ENCODE results near the gene ADGRV1. TPM values are rescaled to one million over a fixed set of nuclear protein-coding genes. Genes with fewer than 3 reads are reported as not detected.

Gene ADGRV1
- polyA plus RNA-seq, 2 of the 4 experiments (the other 2 are of a cell fraction) = 0.70 to 3.7 TPM

DNA sequence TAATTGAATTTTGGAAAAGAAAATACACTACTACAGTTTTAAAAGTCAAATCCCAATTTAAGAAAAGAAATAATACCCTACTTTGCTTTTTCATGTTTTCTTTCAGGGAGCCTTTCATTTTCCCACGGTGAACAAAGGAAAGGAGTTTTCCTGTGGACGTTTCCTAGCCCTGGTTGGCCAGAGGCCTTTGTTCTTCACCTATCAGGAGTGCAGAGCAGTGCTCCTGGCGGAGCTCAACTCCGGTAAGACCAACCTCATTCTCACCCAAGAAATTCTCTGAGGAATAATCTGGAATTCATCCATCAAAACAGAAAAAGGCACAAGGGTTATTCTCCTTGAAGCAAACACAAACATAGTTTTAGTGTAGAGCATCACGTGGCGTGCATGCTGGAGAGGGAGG is 248.9 kb downstream of the ADGRV1 start:
- ATAC-seq (no peak), DNase-seq (ENCODE audit: low read depth in 1 of 2, low spot score in 1 of 2) (no peak), FAIRE-seq (no peak)
- Histone ChIP-seq H3K27ac (no peak overlapping the region), H3K9me3 (no peaks in the 10 kb centered on the region), H3K4me3 (no peak overlapping the region), H3K4me2 (no peak overlapping the region), H3K4me1 (no peaks in the 10 kb centered on the region)
- WGBS (ENCODE audit: missing lambda C conversion rate) = 65% methylated on average over 6 of the region's 6 CpGs
- TF ChIP-seq RARB (CRISPR knock-in tag; IDR thresholded peaks at IDR 0.05) = no peak
- TF ChIP-seq RNF2 (IDR thresholded peaks at IDR 0.05; ENCODE audit: borderline replicate concordance, low read depth) = no peak
- TF ChIP-seq MAZ (IDR thresholded peaks at IDR 0.05; ENCODE audit: borderline replicate concordance, low read depth, low read length) = no peak
- no peak for TF ChIP-seq NPAS2 (CRISPR knock-in tag; IDR thresholded peaks at IDR 0.05; ENCODE audit: borderline replicate concordance)
- ChIA-PET POLR2A (no interaction called here), CTCF (interaction anchor here (0.7 to 9.2 kb wide), 5 partner anchors 9 to 623 kb away, joined by 3 to 68 read pairs (median 3); no protein-coding TSS in a partner anchor)

DNA sequence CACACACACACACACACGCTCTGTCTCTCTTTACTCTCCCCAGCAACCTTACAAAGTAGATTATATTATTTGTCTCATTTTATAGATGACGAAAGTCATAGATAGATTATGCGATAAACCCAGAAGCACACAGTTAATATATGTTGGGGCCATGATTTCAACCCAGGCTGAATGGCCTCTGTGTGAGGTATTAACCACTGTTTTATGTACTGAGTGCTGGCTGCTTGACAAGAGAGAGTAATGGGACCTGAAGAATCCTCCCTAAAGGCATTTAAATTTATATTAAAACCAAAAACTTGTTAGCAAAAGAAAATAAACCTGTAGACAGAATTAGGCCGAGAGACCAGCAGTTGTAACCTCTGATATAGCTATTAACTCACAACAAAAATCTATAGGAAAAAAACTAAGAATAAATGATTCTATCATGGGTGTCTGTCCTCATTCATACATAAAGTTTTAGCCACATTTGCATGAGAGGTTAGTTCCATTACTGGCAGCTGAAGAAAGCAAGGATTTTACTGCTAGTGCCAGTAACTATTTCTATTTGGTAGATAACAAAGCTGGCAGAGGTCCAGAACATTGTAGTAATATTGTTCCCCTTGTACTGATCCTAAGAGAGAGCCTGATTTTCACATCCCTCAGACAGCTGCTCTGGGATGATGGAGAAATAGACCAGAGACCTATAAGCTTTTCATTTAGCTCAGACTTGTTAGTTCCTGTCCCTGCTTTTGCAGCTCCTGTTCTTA is 250.9 kb downstream of the ADGRV1 start:
- H3K4me2 ChIP-seq = no peak overlapping the region
- WGBS (ENCODE audit: missing lambda C conversion rate) = 76% methylated on average over 4 of the region's 4 CpGs
- ATAC-seq = no peak
- FAIRE-seq = no peak
- no peak for DNase-seq (ENCODE audit: low read depth in 1 of 2, low spot score in 1 of 2)
- no peak overlapping the region for H3K4me3 ChIP-seq
- ChIA-PET POLR2A (no interaction called here), CTCF (interaction anchor here (0.6 to 9.2 kb wide), 4 partner anchors 26 to 610 kb away, joined by 3 to 68 read pairs (median 5); no protein-coding TSS in a partner anchor)
- TF ChIP-seq SMC3 (IDR thresholded peaks at IDR 0.05) = no peak
- no peak for TF ChIP-seq TFCP2L1 (CRISPR knock-in tag; IDR thresholded peaks at IDR 0.05)
- no peak for TF ChIP-seq HOXB5 (CRISPR knock-in tag; IDR thresholded peaks at IDR 0.05)
- TF ChIP-seq CBX2 (IDR thresholded peaks at IDR 0.05; ENCODE audit: borderline replicate concordance, low read depth) = no peak
- no peak for TF ChIP-seq CHD4 (IDR thresholded peaks at IDR 0.05; ENCODE audit: borderline replicate concordance)
- H3K27ac ChIP-seq = no peak overlapping the region
- H3K9me3 ChIP-seq = no peaks in the 10 kb centered on the region
- H3K4me1 ChIP-seq = no peaks in the 10 kb centered on the region

DNA sequence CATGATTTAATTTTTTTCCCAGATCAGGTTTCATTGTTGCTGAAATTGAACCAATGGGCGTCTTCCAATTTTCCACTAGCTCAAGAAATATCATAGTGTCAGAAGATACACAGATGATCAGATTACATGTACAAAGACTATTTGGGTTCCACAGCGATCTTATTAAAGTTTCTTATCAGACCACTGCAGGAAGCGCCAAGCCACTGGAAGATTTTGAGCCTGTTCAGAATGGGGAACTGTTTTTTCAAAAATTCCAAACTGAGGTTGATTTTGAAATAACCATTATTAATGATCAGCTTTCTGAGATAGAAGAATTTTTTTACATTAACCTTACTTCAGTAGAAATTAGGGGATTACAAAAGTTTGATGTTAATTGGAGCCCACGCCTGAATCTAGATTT is 251.6 kb downstream of the ADGRV1 start:
- WGBS (ENCODE audit: missing lambda C conversion rate) = 83% methylated on average over 4 of the region's 4 CpGs
- FAIRE-seq (no peak), ATAC-seq (no peak), DNase-seq (ENCODE audit: low read depth in 1 of 2, low spot score in 1 of 2) (no peak)
- no peak overlapping the region for H3K4me3 ChIP-seq
- POLR2A ChIA-PET = no interaction called here
- H3K4me2 ChIP-seq = no peak overlapping the region
- CTCF ChIA-PET = interaction anchor here (0.8 to 1.1 kb wide), 2 partner anchors 27 to 609 kb away, joined by 3 to 7 read pairs; no protein-coding TSS in a partner anchor
- no peaks in the 10 kb centered on the region for H3K4me1 ChIP-seq
- H3K27ac ChIP-seq = no peak overlapping the region
- H3K9me3 ChIP-seq = no peaks in the 10 kb centered on the region
- TF ChIP-seq ZSCAN20 (CRISPR knock-in tag; IDR thresholded peaks at IDR 0.05) = no peak
- no peak for TF ChIP-seq KDM5A (IDR thresholded peaks at IDR 0.05)
- TF ChIP-seq, protein P1, sequence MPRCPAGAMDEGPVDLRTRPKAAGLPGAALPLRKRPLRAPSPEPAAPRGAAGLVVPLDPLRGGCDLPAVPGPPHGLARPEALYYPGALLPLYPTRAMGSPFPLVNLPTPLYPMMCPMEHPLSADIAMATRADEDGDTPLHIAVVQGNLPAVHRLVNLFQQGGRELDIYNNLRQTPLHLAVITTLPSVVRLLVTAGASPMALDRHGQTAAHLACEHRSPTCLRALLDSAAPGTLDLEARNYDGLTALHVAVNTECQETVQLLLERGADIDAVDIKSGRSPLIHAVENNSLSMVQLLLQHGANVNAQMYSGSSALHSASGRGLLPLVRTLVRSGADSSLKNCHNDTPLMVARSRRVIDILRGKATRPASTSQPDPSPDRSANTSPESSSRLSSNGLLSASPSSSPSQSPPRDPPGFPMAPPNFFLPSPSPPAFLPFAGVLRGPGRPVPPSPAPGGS (IDR thresholded peaks at IDR 0.05) = no peak

DNA sequence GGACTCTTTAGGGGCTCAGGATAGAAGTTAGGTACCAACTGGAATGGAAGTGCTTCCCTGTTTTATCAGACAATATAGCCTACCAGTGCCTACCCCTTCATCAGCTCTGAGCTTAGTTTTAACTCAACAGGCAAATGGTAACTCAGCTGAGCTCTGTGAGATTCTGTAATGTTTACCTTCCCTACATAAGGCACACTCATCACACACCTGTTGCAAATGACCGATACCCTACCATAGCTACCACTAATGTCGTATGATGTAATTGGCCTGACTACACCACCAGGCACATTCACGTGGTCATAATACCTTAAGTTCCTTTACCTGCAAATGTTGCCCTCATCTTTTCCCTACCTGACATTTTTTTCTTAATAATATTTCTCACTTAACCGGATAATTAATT is 254.8 kb downstream of the ADGRV1 start:
- no peak for DNase-seq (ENCODE audit: low read depth in 1 of 2, low spot score in 1 of 2)
- 74% methylated on average over 4 of the region's 4 CpGs for WGBS (ENCODE audit: missing lambda C conversion rate)
- H3K9me3 ChIP-seq = no peaks in the 10 kb centered on the region
- H3K4me3 ChIP-seq = no peak overlapping the region
- H3K27ac ChIP-seq = no peak overlapping the region
- FAIRE-seq = no peak
- H3K4me1 ChIP-seq = no peaks in the 10 kb centered on the region
- H3K4me2 ChIP-seq = no peak overlapping the region
- no peak for ATAC-seq
- POLR2A ChIA-PET = no interaction called here
- CTCF ChIA-PET = interaction anchor here (0.8 kb wide), 1 partner anchor 9 kb away, joined by 8 read pairs; no protein-coding TSS in a partner anchor
- no peak for TF ChIP-seq CHD2 (IDR thresholded peaks at IDR 0.05; ENCODE audit: low read length, partially characterized antibody)
- TF ChIP-seq, protein P2, sequence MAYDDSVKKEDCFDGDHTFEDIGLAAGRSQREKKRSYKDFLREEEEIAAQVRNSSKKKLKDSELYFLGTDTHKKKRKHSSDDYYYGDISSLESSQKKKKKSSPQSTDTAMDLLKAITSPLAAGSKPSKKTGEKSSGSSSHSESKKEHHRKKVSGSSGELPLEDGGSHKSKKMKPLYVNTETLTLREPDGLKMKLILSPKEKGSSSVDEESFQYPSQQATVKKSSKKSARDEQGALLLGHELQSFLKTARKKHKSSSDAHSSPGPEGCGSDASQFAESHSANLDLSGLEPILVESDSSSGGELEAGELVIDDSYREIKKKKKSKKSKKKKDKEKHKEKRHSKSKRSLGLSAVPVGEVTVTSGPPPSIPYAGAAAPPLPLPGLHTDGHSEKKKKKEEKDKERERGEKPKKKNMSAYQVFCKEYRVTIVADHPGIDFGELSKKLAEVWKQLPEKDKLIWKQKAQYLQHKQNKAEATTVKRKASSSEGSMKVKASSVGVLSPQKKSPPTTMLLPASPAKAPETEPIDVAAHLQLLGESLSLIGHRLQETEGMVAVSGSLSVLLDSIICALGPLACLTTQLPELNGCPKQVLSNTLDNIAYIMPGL (CRISPR knock-in tag; IDR thresholded peaks at IDR 0.05; ENCODE audit: borderline replicate concordance) = no peak
- no peak for TF ChIP-seq EP300 (IDR thresholded peaks at IDR 0.05)
- TF ChIP-seq NFE2L2 (conservative IDR thresholded peaks at IDR 0.05; ENCODE audit: low read length) = no peak
- TF ChIP-seq CEBPB (IDR thresholded peaks at IDR 0.05) = no peak
- TF ChIP-seq FOXS1 (CRISPR knock-in tag; IDR thresholded peaks at IDR 0.05) = no peak
- TF ChIP-seq HOXA7 (CRISPR knock-in tag; IDR thresholded peaks at IDR 0.05) = no peak
- TF ChIP-seq ZSCAN20 (CRISPR knock-in tag; IDR thresholded peaks at IDR 0.05) = no peak
- no peak for TF ChIP-seq RCOR1 (IDR thresholded peaks at IDR 0.05; ENCODE audit: low read depth, low read length)
- TF ChIP-seq, protein P3, sequence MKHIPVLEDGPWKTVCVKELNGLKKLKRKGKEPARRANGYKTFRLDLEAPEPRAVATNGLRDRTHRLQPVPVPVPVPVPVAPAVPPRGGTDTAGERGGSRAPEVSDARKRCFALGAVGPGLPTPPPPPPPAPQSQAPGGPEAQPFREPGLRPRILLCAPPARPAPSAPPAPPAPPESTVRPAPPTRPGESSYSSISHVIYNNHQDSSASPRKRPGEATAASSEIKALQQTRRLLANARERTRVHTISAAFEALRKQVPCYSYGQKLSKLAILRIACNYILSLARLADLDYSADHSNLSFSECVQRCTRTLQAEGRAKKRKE (CRISPR knock-in tag; IDR thresholded peaks at IDR 0.05; ENCODE audit: low read depth) = no peak
- no peak for TF ChIP-seq CHD4 (IDR thresholded peaks at IDR 0.05; ENCODE audit: borderline replicate concordance)
- TF ChIP-seq MYC (IDR thresholded peaks at IDR 0.05; ENCODE audit: borderline replicate concordance, low read length) = no peak
- TF ChIP-seq, protein P4, sequence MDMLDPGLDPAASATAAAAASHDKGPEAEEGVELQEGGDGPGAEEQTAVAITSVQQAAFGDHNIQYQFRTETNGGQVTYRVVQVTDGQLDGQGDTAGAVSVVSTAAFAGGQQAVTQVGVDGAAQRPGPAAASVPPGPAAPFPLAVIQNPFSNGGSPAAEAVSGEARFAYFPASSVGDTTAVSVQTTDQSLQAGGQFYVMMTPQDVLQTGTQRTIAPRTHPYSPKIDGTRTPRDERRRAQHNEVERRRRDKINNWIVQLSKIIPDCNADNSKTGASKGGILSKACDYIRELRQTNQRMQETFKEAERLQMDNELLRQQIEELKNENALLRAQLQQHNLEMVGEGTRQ (IDR thresholded peaks at IDR 0.05) = no peak
- no peak for TF ChIP-seq HOXB13 (CRISPR knock-in tag; IDR thresholded peaks at IDR 0.05; ENCODE audit: low read depth)
- TF ChIP-seq EHMT2 (IDR thresholded peaks at IDR 0.05; ENCODE audit: low read depth) = no peak
- TF ChIP-seq CBX8 (IDR thresholded peaks at IDR 0.05) = no peak
- TF ChIP-seq EHF (CRISPR knock-in tag; IDR thresholded peaks at IDR 0.05) = no peak
